MM.1S (cell line): ENCODE data around the gene ARMC10.
A peak's percentile ranks its signal among the peaks of the same experiment; 100 is the strongest.

ENCODE experiments used
- DNase-seq: peaks from one replicate; pipeline ENCODE4 v3.0.0-alpha.2; 2015
- H2AFZ ChIP-seq: fragments of 300-600 bp; sonication (generic); 2 replicates; pipeline ENCODE4 v1.6.0; 2016; ENCODE audit warnings: antibody characterized with exemption, low read length
- H3F3A ChIP-seq: fragments of 300-600 bp; sonication (generic); 2 replicates; pipeline ENCODE4 v1.6.1; 2016; ENCODE audit warnings: mild to moderate bottlenecking, antibody characterized with exemption, low read length, moderate library complexity, mixed read lengths; ENCODE audit not compliant: insufficient read depth
- H3K27ac ChIP-seq: fragments of 300-600 bp; sonication (generic); 2 replicates; pipeline ENCODE4 v1.5.1; 2016; ENCODE audit warnings: mild to moderate bottlenecking, low read length
- H3K27me3 ChIP-seq: fragments of 300-600 bp; sonication (generic); replicated peaks from 2 replicates; pipeline ENCODE4 v1.6.0; 2016; ENCODE audit warnings: low read length; ENCODE audit not compliant: insufficient read depth
- H3K36me3 ChIP-seq: fragments of 300-600 bp; sonication (generic); replicated peaks from 2 replicates; pipeline ENCODE4 v1.6.1; 2016; ENCODE audit warnings: mild to moderate bottlenecking, low read length, mixed read lengths; ENCODE audit not compliant: insufficient read depth
- H3K4me1 ChIP-seq: fragments of 300-600 bp; sonication (generic); 2 replicates; pipeline ENCODE4 v1.6.1; 2016; ENCODE audit warnings: low read length, mixed read lengths
- H3K4me2 ChIP-seq: fragments of 300-600 bp; sonication (generic); 2 replicates; pipeline ENCODE4 v1.6.0; 2016; ENCODE audit warnings: low read depth, low read length
- H3K4me3 ChIP-seq: fragments of 300-600 bp; sonication (generic); 2 replicates; pipeline ENCODE4 v1.5.1; 2016; ENCODE audit warnings: low read length, mixed read lengths
- H3K79me2 ChIP-seq: fragments of 300-600 bp; sonication (generic); 2 replicates; pipeline ENCODE4 v1.6.1; 2016; ENCODE audit warnings: mixed run types, low read length, mixed read lengths
- H3K9ac ChIP-seq: fragments of 300-600 bp; sonication (generic); 2 replicates; pipeline ENCODE4 v1.6.1; 2016; ENCODE audit warnings: low read length, mixed read lengths
- H3K9me2 ChIP-seq: fragments of 300-600 bp; sonication (generic); replicated peaks from 2 replicates; pipeline ENCODE4 v1.6.1; 2016; ENCODE audit warnings: mild to moderate bottlenecking, low read length, mixed read lengths; ENCODE audit not compliant: insufficient read depth
- H3K9me3 ChIP-seq: fragments of 300-600 bp; sonication (generic); replicated peaks from 2 replicates; pipeline ENCODE4 v1.6.1; 2016; ENCODE audit warnings: mild to moderate bottlenecking, low read length, mixed read lengths; ENCODE audit not compliant: insufficient read depth
- H4K20me1 ChIP-seq: fragments of 300-600 bp; sonication (generic); 2 replicates; pipeline ENCODE4 v1.6.1; 2016; ENCODE audit warnings: mild to moderate bottlenecking, low read length, moderate library complexity, mixed read lengths; ENCODE audit not compliant: insufficient read depth
- CTCF ChIP-seq: fragments of 300-600 bp; sonication (generic); IDR thresholded peaks from 2 replicates; pipeline ENCODE4 v1.5.1; 2016; ENCODE audit warnings: antibody characterized with exemption, low read length, mixed read lengths
- EZH2 ChIP-seq: fragments of 300-600 bp; sonication (generic); optimal IDR thresholded peaks from 2 replicates; pipeline ENCODE3; 2017; ENCODE audit warnings: low read depth, mild to moderate bottlenecking, antibody characterized with exemption, low read length, mixed read lengths
- EZH2phosphoT487 ChIP-seq: fragments of 300-600 bp; sonication (generic); IDR thresholded peaks from 2 replicates; pipeline ENCODE4 v1.6.1; 2018; ENCODE audit warnings: antibody characterized with exemption, low read length

The ARMC10 gene

GRCh38 chr7:103071000-103071399 is 3.9 kb upstream of the ARMC10 start:
- Histone ChIP-seq H3K27me3 (no peaks in the 10 kb centered on the region), H3K4me2 (no peak overlapping the region), H3K4me1 (peaks cover 9% of the 10 kb centered on the region)

GRCh38 chr7:103073989-103074518 is 886 bp upstream of the ARMC10 start:
- Histone ChIP-seq H2AFZ (peak overlapping the region; percentile 99), H3K27me3 (no peaks in the 10 kb centered on the region), H3K9me3 (no peaks in the 10 kb centered on the region), H3K4me1 (peaks cover 12% of the 10 kb centered on the region), H3K36me3 (no peaks in the 10 kb centered on the region), H3K4me2 (peak overlapping the region; percentile 87), H3K79me2 (peaks cover 24% of the 10 kb centered on the region), H3K27ac (peak overlapping the region; percentile 72; the same call in 1 of the 2 replicates), H3K9ac (peak overlapping the region; percentile 73; the same call in 1 of the 2 replicates), H3K4me3 (peak overlapping the region; percentile 98), H3F3A (peaks cover 8% of the 10 kb centered on the region), H3K9me2 (no peaks in the 10 kb centered on the region), H4K20me1 (no peaks in the 10 kb centered on the region)
- DNase-seq: no peak
- TF ChIP-seq EZH2phosphoT487 (no peak), CTCF (no peak), EZH2 (no peak)

More at GRCh38 chr7:103071000-103071399, 3.9 kb upstream of the ARMC10 start:
- Histone ChIP-seq H3F3A (peaks cover 8% of the 10 kb centered on the region), H3K79me2 (peaks cover 7% of the 10 kb centered on the region), H3K4me3 (no peak overlapping the region), H3K9me3 (no peaks in the 10 kb centered on the region), H3K27ac (no peak overlapping the region), H4K20me1 (no peaks in the 10 kb centered on the region), H3K9me2 (no peaks in the 10 kb centered on the region), H3K36me3 (no peaks in the 10 kb centered on the region), H2AFZ (no peak overlapping the region), H3K9ac (no peak overlapping the region)
- TF ChIP-seq EZH2phosphoT487 (no peak), CTCF (no peak), EZH2 (no peak)
- no peak for DNase-seq

GRCh38 chr7:103075337-103075918 is 488 bp downstream of the ARMC10 start:
- no peak for TF ChIP-seq CTCF
- no peak for TF ChIP-seq EZH2phosphoT487
- TF ChIP-seq EZH2: no peak
- no peaks in the 10 kb centered on the region for H3K9me3 ChIP-seq
- no peaks in the 10 kb centered on the region for H4K20me1 ChIP-seq
- no peaks in the 10 kb centered on the region for H3K27me3 ChIP-seq
- peak overlapping the region; percentile 84 for H3K4me2 ChIP-seq
- H3K27ac ChIP-seq: peak overlapping the region; percentile 36; the same call in 1 of the 2 replicates
- peak; percentile 61 for DNase-seq
- peaks cover 24% of the 10 kb centered on the region for H3K79me2 ChIP-seq
- peak overlapping the region; percentile 77 for H3K9ac ChIP-seq
- no peaks in the 10 kb centered on the region for H3K9me2 ChIP-seq
- H3F3A ChIP-seq: peaks cover 8% of the 10 kb centered on the region
- H2AFZ ChIP-seq: peak overlapping the region; percentile 80
- H3K4me3 ChIP-seq: peak overlapping the region; percentile 98
- H3K4me1 ChIP-seq: peaks cover 12% of the 10 kb centered on the region
- H3K36me3 ChIP-seq: no peaks in the 10 kb centered on the region
